ENCODE results near the gene RSBN1.

- TF ChIP-seq EZH2 (IDR thresholded peaks at IDR 0.05) = no peak
- no peak for TF ChIP-seq POLR2AphosphoS5 (IDR thresholded peaks at IDR 0.05; ENCODE audit: borderline replicate concordance, low read depth, low read length)
- TF ChIP-seq FOXP2 (optimal IDR thresholded peaks at IDR 0.05; ENCODE audit: control extremely low read depth, extremely low read length, insufficient read depth) = no peak
Observed at GRCh38 chr1:113742515-113742914, 69.8 kb downstream of the RSBN1 start.
